GM12878 (cell line): ENCODE measurements around the gene LRP10. TPM values are rescaled to one million over a fixed set of nuclear protein-coding genes. Genes with fewer than 3 reads are reported as not detected.

Experiments used
- ATAC-seq: fragments of 200-7000 bp; cut with Tn5 transposase; 3 replicates; pipeline ENCODE4 v1.9.1; 2020; ENCODE audit warnings: mild to moderate bottlenecking, moderate library complexity
- BruUV-seq: library from RNA; stranded (reverse); fragments of 400-500 nt; replicated peaks from 2 replicates; lab custom pipeline; 2021; lab: Mats Ljungman, UMichigan
- CTCF ChIA-PET: fragments of 300-600 bp; sonication (Branson Sonifier 250); formaldehyde crosslinking; extraction: SDS; loops from one replicate; lab custom pipeline; 2021; ENCODE audit warnings: inconsistent platforms; lab: Yijun Ruan, JAX
- POLR2A ChIA-PET: fragments of 350-600 bp; formaldehyde crosslinking; extraction: SDS; loops from one replicate; lab custom pipeline; 2021; ENCODE audit warnings: inconsistent platforms; lab: Charles Lee
- RAD21 ChIA-PET: fragments of 300-600 bp; sonication (Branson Sonifier 250); formaldehyde crosslinking; loops from one replicate; lab custom pipeline; 2023; ENCODE audit warnings: antibody characterized with exemption; ENCODE audit not compliant: unreplicated experiment; lab: Charles Lee
- SMC1A ChIA-PET: fragments of 300-600 bp; sonication (Branson Sonifier 250); formaldehyde crosslinking; loops from one replicate; lab custom pipeline; 2023; ENCODE audit not compliant: unreplicated experiment, uncharacterized antibody; lab: Charles Lee
- DNase-seq: peaks from one replicate; pipeline ENCODE4 v3.0.0-alpha.2; 2011; ENCODE audit warnings: low read depth, low spot score
- FAIRE-seq: peaks from 3 replicates; lab custom pipeline; 2011; peaks lifted over from hg19 to GRCh38; lab: Jason Lieb, UNC
- H2AFZ ChIP-seq: 2 replicates; pipeline ENCODE4 v1.6.0; 2011; ENCODE audit warnings: low read depth, low read length, control low read depth; ENCODE audit not compliant: control insufficient read depth
- H3K27ac ChIP-seq: 2 replicates; pipeline ENCODE4 v1.5.1; 2011; ENCODE audit warnings: control low read depth; ENCODE audit not compliant: control insufficient read depth, insufficient read depth
- H3K27me3 ChIP-seq, 2 experiments: replicated peaks in 1 of 2; 2 replicates each; pipeline versions ENCODE4 v1.6.0 to v1.6.1; 2011; ENCODE audit warnings: low read length in 1 of 2; ENCODE audit not compliant: control insufficient read depth in 2 of 2, insufficient read depth in 2 of 2
- H3K36me3 ChIP-seq, 2 experiments: 2 replicates each; pipeline ENCODE4 v1.5.1; 2011; ENCODE audit warnings: low read length in 1 of 2; ENCODE audit not compliant: control insufficient read depth in 2 of 2, insufficient read depth in 2 of 2
- H3K4me1 ChIP-seq: 2 replicates; pipeline ENCODE4 v1.6.1; 2011; ENCODE audit warnings: mild to moderate bottlenecking, low read length, moderate library complexity, mixed read lengths; ENCODE audit not compliant: control insufficient read depth, insufficient read depth
- H3K4me2 ChIP-seq: 2 replicates; pipeline ENCODE4 v1.6.0; 2011; ENCODE audit warnings: control low read depth; ENCODE audit not compliant: control insufficient read depth, insufficient read depth
- H3K4me3 ChIP-seq: fragments of 200-600 bp; sonication (generic); 2 replicates; pipeline ENCODE4 v1.5.1; 2016
- H3K79me2 ChIP-seq: 2 replicates; pipeline ENCODE4 v1.6.0; 2011; ENCODE audit warnings: low read length; ENCODE audit not compliant: control insufficient read depth, insufficient read depth
- H3K9ac ChIP-seq: 2 replicates; pipeline ENCODE4 v1.8.0; 2011; ENCODE audit warnings: low read length, control low read depth, mixed read lengths; ENCODE audit not compliant: control insufficient read depth, insufficient read depth
- H3K9me3 ChIP-seq: replicated peaks from 3 replicates; pipeline ENCODE4 v1.5.1; 2011; ENCODE audit warnings: mild to moderate bottlenecking, low read length; ENCODE audit not compliant: control insufficient read depth, insufficient read depth
- H4K20me1 ChIP-seq: 2 replicates; pipeline ENCODE4 v1.6.0; 2011; ENCODE audit not compliant: control insufficient read depth, insufficient read depth
- BHLHE40 ChIP-seq, 2 experiments: fragments of 450-650 bp in 1 of 2; IDR thresholded peaks; 2 replicates each; pipeline ENCODE4 v1.6.1; 2011 to 2017; ENCODE audit warnings: low read depth in 2 of 2, borderline replicate concordance in 1 of 2, improper control_type of control experiment in 1 of 2, low read length in 1 of 2, mild to moderate bottlenecking in 1 of 2
- CHD1 ChIP-seq: IDR thresholded peaks from 2 replicates; pipeline ENCODE4 v1.6.1; 2012; ENCODE audit warnings: low read depth, low read length, improper control_type of control experiment
- DPF2 ChIP-seq: fragments of 450-650 bp; IDR thresholded peaks from 2 replicates; pipeline ENCODE4 v1.6.1; 2017; ENCODE audit warnings: mild to moderate bottlenecking
- FOS ChIP-seq: IDR thresholded peaks from 3 replicates; pipeline ENCODE4 v1.6.1; 2011; ENCODE audit warnings: borderline replicate concordance; ENCODE audit not compliant: insufficient read length; ENCODE audit errors: extremely low read depth
- HDAC2 ChIP-seq: fragments of 200-600 bp; sonication (generic); IDR thresholded peaks from 2 replicates; pipeline ENCODE4 v1.6.1; 2017
- NFYA ChIP-seq: IDR thresholded peaks from 2 replicates; pipeline ENCODE4 v1.6.1; 2011; ENCODE audit warnings: low read depth, mild to moderate bottlenecking, low read length, improper control_type of control experiment, borderline replicate concordance
- NFYB ChIP-seq: IDR thresholded peaks from 2 replicates; pipeline ENCODE4 v1.6.1; 2011; ENCODE audit warnings: low read depth, mild to moderate bottlenecking, low read length, improper control_type of control experiment, moderate library complexity; ENCODE audit not compliant: insufficient read depth
- POLR2A ChIP-seq: IDR thresholded peaks from 2 replicates; pipeline ENCODE4 v1.6.1; 2011; ENCODE audit warnings: low read depth, mild to moderate bottlenecking, low read length
- POLR2AphosphoS5 ChIP-seq: IDR thresholded peaks from 2 replicates; pipeline ENCODE4 v1.6.1; 2011; ENCODE audit warnings: mild to moderate bottlenecking, low read length, inconsistent platforms
- PRDM15 ChIP-seq: fragments of 450-650 bp; formaldehyde crosslinking; IDR thresholded peaks from 2 replicates; pipeline ENCODE4 v1.4.0; 2020; ENCODE audit warnings: mild to moderate bottlenecking, moderate library complexity
- RUNX3 ChIP-seq: IDR thresholded peaks from 2 replicates; pipeline ENCODE4 v1.6.1; 2012; ENCODE audit warnings: low read length, inconsistent platforms
- SMARCA5 ChIP-seq: fragments of 450-650 bp; IDR thresholded peaks from 2 replicates; pipeline ENCODE4 v1.6.1; 2017; ENCODE audit warnings: mild to moderate bottlenecking
- TCF7 ChIP-seq: IDR thresholded peaks from 2 replicates; pipeline ENCODE4 v1.6.1; 2014; ENCODE audit warnings: antibody characterized with exemption, borderline replicate concordance
- USF2 ChIP-seq: IDR thresholded peaks from 2 replicates; pipeline ENCODE4 v1.6.1; 2011; ENCODE audit warnings: low read depth, low read length, improper control_type of control experiment, borderline replicate concordance
- YY1 ChIP-seq: IDR thresholded peaks from 2 replicates; pipeline ENCODE4 v1.6.1; 2011; ENCODE audit warnings: low read depth, mild to moderate bottlenecking, low read length
- WGBS: methylation state at CpG from one replicate; pipeline ENCODE4 v1.1.6; 2016; ENCODE audit warnings: low lambda C conversion rate; ENCODE audit not compliant: insufficient replicate concordance, insufficient coverage; ENCODE audit errors: missing lambda C conversion rate; 5-methylcytosine and 5-hydroxymethylcytosine counted together
- in situ Hi-C: fragments of 300-500 bp; cut with MboI; formaldehyde crosslinking; loops from 9 replicates; pipeline ENCODE4 v1.14.3; 2018; ENCODE audit warnings: mixed read lengths
- intact Hi-C: fragments of 100-400 bp; cut with micrococcal nuclease; formaldehyde crosslinking; loops from one replicate; pipeline ENCODE4 v1.14.2; 2022; ENCODE audit not compliant: unreplicated experiment
- polyA plus RNA-seq, 11 experiments: library from polyadenylated mRNA; depleted of rRNA in 4 of 11; unstranded in 6 of 11; stranded (reverse) in 5 of 11; fragments of >200 nt; fragmentation: Nextera tagmentation in 4 of 11; fragmentation: Illumina TruSeq in 1 of 11; extraction: Ambion mirVana in 4 of 11; extraction: Trizol in 1 of 11; gene quantifications; 1 replicate in 1 of 11; 2 replicates in 10 of 11; pipeline versions ENCODE4 v1.2.1 to v1.2.3, GENCODE V29; 2011 to 2016; ENCODE audit warnings: inconsistent platforms in 2 of 11, missing spikeins in 2 of 11, low read depth in 1 of 11
- total RNA-seq, 4 experiments: library from RNA; depleted of rRNA in 3 of 4; stranded (reverse); fragments of >200 nt in 3 of 4; fragmentation: Illumina TruSeq in 1 of 4; extraction: Trizol in 1 of 4; gene quantifications; 2 replicates each; pipeline versions ENCODE4 v1.2.1 to v1.2.3, GENCODE V29; 2013 to 2021

Gene LRP10
- total and polyA plus RNA-seq, 10 of the 15 experiments (the other 5 are each of a cell fraction or from before 2014, with no cell fraction given): 3.0 to 56.9 (median 20.9) TPM

DNA sequence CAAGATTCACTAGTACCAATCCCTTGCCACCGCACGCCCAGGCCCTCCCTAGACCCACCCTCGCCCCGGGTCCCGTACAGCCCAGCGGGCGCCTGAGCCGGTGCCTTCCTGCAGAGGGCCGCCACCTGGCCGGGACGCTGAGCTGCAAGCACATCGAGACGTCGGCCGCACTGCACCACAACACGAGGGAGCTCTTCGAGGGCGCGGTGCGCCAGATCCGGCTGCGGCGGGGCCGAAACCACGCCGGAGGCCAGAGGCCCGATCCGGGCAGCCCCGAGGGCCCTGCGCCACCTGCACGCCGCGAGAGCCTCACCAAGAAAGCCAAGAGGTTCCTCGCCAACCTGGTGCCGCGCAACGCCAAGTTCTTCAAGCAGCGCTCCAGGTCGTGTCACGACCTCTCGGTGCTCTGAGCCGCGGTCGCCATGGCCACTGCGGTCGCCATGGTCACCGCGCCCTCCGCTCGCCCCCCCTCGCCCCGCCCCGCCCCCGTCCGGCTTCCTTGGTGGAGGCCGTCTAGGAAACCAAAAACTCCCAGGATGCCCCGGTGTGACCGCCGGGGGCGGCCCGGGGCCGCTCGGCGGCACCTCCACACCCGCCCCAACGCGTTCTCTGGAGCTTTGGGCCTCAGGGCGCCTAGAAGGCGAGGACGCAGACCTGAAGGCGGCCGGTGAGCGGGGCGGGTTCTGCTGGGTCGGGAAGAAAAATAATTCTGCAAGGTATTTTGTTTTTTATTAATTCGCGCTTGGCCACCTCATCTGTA is 15.1 kb downstream of the LRP10 start (continued):
- TF ChIP-seq DPF2: peak; percentile 80
- TF ChIP-seq, all 136 proteins: peak for 35

DNA sequence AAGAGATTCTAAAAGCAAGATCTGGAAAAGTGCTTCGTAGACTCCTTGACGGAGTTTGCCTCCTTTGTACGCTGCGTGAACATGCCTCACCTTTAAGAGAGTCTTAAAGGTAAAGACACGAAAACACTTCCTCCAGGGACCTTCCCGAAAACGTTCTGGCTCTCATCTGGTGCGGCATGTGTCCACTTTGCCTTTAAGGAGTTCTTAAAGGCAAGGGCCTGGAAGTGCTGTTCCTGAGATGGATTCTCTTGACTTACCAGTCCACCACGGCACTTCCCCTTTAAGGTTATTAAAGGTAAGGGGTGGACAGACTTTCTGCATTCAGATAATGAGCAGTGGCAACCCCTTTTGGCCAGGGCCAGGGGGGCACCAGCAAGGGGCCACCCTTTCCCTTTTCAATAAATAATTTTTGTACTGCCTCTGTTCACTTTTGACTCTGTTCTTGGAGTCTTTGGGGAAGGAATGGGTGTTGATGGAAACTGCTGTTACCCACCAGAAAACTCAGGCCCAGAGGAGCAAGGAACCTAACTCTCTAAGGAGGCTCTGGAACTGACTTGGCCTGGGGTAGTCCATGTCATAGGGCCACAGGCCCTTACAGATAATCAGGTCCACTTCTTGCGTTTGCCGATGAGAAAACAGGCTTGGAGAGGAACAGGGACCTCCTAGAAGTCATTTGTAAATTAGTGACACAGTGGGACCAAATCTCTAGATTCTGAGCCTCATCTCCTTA is 15.9 kb downstream of the LRP10 start:
- ChIA-PET CTCF (interaction anchor here (0.5 to 10.8 kb wide), 12 partner anchors 14 to 317 kb away, joined by 3 to 174 read pairs (median 11); partner anchors contain the start of genes HAUS4, LRP10 and PRMT5), POLR2A (interaction anchor here (0.7 to 6.0 kb wide), 10 partner anchors 12 to 433 kb away, joined by 3 to 51 read pairs (median 6); partner anchors contain the start of genes HAUS4, LRP10, PABPN1 and RBM23), SMC1A (interaction anchor here (0.7 to 9.5 kb wide), 15 partner anchors 9 to 331 kb away, joined by 3 to 110 read pairs (median 4); partner anchors contain the start of genes LRP10 and RBM23), RAD21 (interaction anchor here (0.9 to 4.2 kb wide), 20 partner anchors 12 to 317 kb away, joined by 3 to 50 read pairs (median 4); partner anchors contain the start of genes HAUS4, LRP10, OXA1L and PRMT5)
- Histone ChIP-seq H3K9ac (peak overlapping the region; percentile 88), H3K4me2 (peak overlapping the region; percentile 89), H3K79me2 (peaks cover 5% of the 10 kb centered on the region), H3K36me3 (no peaks in the 10 kb centered on the region; a peak in 1 of 4 replicates), H2AFZ (peak overlapping the region; percentile 72), H3K27ac (peak overlapping the region; percentile 86), H4K20me1 (no peaks in the 10 kb centered on the region), H3K4me3 (peak overlapping the region; percentile 91), H3K27me3 (no peaks in the 10 kb centered on the region), H3K9me3 (no peaks in the 10 kb centered on the region), H3K4me1 (peaks cover 35% of the 10 kb centered on the region)
- TSS peak; percentile 86 for BruUV-seq
- in situ Hi-C loops (no loop called here), intact Hi-C loops (loop anchor here (1.0 kb wide), 1 partner anchor 16 kb away; the partner anchor contains the start of gene LRP10)
- 1% methylated on average over 11 of the region's 11 CpGs for WGBS
- FAIRE-seq (peak; percentile 76), ATAC-seq (peak; percentile 77), DNase-seq (peak; percentile 80)
- TF ChIP-seq CHD1 (no peak), RUNX3 (no peak), NFYB (no peak), TCF7 (no peak), USF2 (no peak; the same call in 1 of the 2 replicates), YY1 (no peak), FOS (no peak), SMARCA5 (peak; percentile 11; the same call in 1 of the 2 replicates), POLR2A (no peak), BHLHE40 (IDR thresholded peaks at IDR 0.05; ENCODE audit: borderline replicate concordance in 1 of 2, low read depth in 2 of 2, low read length in 1 of 2) (peak; percentile 29 to 67; a peak in 3 of 4 replicates), POLR2AphosphoS5 (peak; percentile 61), HDAC2 (no peak), NFYA (no peak), PRDM15 (CRISPR knock-in tag) (no peak)
